Fibroblast of skin of scalp (primary cell): ENCODE data around the gene PPP2R2C.

ENCODE experiments used
- DNase-seq: peaks from one replicate; pipeline ENCODE4 v3.0.0-alpha.2; 2013

PPP2R2C gene

DNA sequence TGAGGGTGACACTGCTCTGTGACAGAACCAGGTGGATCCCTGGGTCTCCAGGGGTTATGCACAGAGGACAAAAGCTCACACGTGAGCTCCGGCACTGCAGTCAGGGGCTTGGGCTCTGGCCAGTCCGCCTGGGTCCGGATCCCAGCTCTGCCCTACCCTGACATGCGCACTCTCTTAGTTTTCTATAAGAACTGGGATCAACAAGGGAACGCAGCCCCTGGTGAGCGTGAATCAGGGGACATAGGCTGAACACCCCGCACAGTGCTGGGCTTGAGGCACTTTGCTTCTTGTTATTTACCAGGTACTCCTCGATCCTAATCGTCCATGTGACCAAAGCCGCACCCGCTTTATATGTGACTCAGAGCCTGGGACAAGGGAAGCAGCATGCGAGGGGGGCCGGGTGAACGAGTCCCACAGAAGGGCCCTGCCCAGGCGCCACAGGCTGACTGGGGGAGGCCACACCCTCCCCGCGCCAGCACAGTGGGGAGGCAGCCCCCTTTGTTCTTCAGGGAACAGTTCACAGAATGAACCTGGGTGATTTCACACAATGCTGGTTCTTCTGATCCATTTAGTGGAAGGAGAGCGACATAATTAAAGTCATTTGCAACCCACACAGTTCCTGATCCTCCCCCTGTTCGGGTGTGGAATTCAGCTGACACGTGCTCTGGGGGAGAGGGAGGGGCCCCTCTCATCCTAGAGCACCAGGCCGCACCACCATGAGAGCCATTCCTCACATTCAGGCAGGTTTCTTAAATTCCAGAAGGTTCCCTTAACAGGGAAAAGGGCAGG lies 147.2 kb downstream of the PPP2R2C start:
- DNase-seq = peak; percentile 15

DNA sequence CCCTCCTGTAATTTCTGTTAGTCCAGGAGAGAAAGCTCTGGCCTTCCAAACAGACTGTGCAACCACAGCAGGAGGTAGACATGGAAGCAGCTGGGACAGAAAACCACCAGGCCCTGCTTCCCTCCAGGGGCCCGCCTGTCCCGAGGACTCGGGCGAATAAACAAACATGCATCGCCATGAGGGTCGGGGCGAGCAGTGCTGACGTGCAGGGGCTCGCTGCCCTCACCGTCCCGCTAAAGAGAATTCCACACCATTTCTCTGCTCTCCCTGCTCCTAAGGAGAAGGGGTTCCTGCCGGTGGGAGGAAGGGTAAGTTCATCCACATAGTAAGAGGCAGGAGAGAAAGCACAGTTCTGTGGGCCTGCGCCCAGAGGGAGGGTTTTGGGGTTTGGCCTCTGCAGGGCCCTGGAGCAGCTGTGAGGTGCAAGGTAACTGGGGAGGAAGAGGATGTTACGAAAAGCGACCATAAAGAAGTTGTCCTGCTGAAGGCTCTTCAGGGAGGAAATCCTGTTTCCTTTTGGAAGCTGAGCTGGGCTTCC lies 147.9 kb downstream of the PPP2R2C start:
- DNase-seq = no peak

DNA sequence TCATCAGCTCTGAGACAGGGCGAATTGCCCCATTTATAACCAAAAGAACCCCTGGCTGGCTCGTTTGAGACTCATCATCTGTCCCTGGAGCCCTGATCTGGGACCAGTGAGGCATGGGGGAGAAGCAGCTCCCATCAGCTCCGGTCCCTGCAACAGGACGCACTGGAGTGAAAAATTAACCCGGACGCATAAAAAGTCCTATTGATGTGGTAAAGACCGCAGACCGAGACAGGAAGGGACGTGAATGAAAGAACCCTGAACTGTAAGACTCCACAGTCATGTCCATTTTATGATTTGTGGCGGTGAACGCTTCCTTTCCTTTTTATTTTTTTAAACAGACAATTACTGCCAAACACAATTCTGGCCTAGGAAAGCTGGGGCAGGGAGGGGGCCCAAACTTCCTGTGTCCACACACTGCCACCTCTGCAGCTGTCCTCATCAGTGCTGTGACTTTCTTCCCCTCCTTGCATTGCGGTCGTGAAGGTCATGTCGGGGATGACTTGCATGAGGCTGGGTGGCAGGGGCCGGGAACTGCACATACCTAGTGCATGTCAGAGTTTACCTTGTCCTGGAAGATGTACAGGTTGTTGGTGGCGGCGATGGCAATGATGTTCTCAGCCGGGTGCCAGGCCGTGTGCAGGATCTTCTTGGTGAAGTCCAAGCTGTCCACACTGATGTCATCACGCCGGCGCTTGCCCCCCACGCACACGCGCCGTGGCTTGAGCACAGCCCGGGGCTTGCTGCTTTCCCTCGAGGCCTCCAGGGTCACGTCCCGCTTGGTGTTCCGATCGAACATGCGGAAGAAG lies 149.4 kb downstream of the PPP2R2C start:
- DNase-seq = no peak

DNA sequence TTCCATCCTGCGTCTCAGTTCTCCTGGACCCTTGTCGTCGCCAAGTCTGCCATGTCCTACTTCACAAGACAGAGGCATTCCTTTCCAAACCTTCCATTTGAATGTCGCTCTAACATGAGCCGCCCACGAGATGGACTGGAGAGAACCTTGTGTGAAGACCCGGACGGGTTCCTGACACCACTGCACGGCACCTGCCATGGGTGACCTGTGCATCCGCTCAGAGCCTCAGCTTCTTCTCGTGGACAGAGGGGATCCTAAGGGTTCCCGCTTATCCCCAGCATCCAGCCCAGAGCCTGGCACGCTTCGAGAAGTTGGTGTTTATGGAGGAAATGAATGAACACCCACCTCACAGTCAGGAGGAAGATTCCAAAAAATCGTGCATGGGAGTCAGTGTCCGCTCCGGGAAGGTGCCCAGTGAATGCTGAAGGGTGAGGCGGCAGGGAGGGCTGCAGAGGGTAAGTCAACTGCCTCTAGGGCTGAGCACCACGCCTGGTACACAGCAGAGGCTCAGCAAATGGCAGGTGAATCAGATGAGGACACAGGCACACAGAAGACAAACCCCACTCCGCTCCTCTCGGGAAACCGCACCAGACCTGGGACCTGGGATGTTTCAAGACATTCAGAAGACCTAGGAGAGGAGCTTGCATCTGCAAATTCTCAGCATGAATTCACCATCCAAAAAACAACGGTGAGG lies 150.2 kb downstream of the PPP2R2C start:
- DNase-seq = no peak

DNA sequence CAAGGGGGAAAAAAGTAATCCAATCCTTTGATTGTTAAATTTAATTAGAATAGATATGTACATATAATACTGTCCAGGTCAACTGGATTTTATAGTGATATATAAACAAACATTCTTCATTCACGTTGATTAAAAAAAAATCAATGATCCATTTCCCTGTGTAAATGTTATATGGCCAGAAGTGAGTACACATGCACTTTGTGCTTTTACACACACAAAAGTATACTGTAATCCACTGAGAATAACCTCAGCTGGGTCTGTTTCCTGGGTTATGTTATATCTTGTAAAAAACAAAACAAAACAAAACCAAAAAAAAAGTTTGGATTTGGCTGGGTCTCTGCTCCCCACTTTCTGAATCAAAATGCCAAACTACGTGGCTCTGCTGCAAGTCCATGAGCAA lies 151.1 kb downstream of the PPP2R2C start:
- no peak for DNase-seq

DNA sequence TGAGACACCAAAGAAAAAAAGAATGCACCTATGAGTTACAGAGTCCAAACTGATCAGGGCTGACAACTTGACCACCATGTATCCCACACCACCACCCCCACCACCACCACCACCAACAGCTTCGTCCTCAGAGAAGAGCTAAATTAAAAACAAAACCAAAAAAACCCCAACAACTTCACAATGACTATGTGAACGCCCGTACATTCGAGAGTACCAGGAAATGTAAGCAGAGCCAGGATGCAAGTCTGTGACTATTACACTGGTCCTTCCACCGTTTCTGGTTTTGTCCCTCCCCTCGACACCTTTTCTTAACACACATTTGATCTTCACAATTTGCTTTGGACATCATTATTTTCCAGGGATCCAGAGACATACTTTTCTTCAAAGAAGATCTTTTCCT lies 151.8 kb downstream of the PPP2R2C start:
- DNase-seq = no peak

DNA sequence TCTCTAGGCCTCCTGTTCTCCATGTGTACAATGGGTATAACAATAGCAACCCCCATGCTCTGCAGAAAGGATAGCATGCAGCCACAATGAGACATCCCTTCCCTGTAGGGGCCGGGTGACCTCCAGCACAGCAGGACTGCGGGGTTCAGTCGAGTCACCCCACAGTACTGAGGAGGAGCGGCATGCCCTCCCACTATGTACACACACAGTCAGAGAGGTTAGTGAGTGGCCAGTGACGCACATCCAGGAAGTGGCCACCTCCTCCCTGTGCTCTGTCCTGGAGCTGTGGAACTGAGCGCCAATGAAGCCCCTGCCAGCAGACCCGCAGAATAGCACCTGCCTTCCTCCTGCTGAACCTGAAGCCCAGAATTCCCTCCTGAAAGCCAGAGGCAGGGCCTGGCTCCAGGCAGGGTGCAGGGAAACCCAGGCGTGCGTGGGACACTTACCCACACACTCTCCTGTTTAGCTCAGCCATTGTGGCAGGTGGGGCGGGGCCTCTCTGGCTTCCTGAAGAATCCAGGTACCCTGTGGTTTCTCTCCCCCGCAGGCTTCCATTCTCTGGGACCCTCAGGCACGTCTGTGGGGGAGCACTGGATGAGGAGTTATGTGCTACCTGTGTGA lies 152.8 kb downstream of the PPP2R2C start:
- no peak for DNase-seq

DNA sequence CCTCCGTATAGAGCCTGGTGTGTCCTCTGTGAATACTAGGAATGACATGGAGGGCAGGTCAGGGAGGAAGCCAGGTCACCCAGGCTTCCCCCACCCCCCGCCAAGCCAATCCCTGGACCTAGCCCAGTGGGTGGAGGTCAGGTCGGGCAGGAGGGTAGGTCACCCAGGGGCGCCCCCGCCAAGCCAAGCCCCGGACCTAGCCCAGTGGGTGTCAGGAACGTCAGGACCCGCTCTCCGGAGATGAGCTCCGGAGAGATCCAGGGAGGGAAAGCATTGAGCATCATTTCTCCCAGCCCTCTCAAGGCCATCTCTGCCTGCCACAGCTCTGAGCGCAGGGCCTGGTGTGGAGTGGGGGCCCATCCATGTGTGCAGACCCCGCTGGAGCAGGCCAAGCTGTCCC lies 154.2 kb downstream of the PPP2R2C start:
- DNase-seq = no peak

DNA sequence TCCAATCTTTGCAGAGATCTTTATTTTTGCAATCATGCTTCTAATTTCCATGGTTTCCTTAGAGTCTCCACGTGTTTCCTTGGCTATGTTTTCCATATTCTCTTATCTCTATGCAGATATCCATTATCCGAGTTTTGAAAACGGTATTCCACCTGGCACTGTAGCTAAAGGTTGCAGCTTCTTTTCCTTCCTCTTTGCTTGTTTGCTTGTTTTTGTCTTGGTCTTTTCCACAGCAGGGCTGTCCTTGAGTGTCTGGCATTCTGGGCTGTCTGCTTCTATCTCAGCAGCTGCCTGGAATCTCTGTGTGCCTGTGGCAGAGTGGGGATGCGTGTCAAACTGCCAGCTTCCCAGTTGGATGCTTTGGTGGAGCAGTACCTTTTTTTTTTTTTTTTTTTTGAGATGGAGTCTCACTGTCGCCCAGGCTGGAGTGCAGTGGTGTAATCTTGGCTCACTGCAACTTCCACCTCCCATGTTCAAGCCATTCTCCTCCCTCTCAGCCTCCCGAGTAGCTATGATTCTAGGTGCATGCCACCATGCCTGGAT lies 155.9 kb downstream of the PPP2R2C start:
- no peak for DNase-seq

DNA sequence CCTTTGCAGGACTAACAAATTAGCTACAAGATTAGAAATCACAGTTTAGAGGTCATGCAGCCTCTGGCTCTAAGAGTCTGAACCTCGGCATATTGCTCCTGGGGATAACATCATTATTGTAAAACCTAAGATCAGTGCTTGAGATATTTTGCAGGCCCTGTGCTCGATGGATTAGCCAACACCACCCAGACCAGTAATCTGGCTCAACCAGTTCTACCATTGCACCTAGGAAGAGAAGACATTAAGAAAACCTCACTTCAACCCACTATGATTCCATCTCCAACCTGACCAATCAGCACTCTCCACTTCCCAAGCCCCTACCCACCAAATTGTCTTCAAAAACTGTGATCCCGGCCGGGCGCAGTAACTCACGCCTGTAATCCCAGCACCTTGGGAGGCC lies 159.2 kb downstream of the PPP2R2C start:
- DNase-seq = no peak

DNA sequence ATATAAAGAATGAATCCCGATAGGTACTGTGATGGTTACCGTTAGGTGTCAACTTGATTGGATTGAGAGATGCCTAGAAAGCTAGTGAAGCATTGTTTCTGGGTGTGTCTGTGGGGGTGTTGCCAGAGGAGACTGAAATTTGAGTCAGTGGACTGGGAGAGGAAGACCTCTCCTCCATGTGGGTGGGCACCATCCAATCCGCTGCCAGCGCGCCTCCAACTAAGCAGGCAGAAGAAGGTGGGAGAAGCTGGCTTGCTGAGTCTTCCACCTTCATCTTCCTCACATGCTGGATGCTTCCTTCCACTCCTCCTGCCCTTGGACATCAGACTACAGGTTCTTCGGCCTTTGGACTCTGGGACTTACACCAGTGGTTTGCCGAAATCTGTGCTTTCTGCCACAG lies 162.6 kb downstream of the PPP2R2C start:
- DNase-seq = no peak

DNA sequence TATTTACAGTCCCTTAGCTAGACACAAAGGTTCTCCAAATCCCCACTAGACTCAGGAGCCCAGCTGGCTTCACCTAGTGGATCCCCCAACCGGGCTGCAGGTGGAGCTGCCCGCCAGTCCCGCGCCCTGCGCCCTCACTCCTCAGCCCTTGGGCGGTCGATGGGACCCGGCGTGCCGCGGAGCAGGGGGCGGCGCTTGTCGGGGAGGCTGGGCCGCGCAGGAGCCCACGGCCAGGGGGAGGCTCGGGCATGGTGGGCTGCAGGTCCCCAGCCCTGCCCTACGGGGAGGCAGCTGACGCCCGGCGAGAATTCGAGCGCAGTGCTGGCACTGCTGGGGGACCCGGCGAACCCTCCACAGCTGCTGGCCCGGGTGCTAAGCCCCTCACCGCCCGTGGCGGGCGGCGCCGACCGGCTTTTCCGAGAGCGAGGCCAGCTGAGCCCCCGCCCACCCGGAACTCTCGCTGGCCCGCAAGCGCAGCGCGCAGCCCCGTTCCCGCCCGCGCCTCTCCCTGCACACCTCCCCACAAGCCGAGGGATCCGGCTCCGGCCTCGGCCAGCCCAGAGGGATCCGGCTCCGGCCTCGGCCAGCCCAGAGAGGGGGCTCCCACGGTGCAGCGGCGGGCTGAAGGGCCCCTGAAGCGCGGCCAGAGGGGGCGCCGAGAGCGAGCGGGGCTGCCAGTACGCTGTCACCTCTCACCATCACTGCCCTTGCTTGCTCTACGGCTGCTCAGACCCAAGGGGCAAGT lies 163.3 kb downstream of the PPP2R2C start:
- no peak for DNase-seq

DNA sequence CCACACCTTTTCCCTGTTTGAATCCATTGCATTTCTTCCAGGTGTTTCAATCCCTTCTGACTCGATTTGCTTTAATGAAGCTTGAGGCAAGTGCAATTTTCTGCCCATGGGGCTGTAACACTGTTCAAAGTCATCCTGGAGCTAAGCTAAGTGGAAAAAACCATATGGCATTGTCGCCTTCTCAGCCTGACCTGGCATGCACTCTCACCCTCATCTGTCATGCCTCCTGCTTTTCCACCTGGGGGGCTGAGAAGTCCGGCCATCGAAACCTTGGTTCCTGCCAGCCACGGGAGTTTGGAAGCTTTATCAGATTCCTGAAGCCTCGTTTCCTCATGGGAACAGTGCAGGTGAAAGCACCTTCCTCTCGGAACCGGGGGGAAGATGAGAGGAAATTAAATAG lies 164.5 kb downstream of the PPP2R2C start:
- DNase-seq = no peak

DNA sequence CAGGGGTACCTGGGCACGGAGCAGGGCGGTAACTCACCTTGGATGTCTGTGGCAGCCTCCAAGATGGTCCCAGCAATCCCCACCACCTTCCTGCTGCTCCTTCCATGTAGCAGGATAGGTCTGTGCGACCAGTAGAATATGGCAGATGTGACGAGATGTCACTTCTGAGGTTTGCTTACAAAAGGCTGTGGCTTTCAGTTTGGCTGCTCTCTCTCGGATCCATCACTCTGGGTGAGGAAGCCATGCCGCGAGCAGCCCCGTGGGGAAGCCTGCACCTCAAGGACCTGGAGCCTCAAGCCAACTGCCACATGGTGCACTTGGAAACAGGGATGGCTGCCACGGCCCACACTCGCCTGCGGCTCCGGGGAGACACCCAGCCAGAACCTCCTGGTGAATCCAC lies 165.2 kb downstream of the PPP2R2C start:
- no peak for DNase-seq

DNA sequence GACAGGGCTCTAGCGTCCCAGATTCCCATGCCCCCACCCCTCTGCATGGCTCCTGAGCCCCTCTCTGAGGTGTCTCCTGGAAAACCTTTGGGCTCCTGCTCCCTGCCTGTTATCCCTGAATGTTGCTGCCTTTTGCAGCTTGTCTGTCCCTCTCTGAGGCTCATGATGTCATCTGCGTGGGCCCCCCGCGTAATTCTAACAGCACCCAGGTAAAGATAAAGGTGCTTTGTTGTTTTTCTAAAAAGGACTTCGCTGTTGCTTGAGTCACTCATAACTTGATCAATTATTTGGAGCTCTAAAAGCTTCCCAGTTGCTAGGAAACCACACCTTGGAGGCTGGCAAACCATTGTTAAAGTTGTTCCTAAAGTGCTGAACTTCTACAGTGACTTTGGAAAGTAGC lies 166.1 kb downstream of the PPP2R2C start:
- no peak for DNase-seq

DNA sequence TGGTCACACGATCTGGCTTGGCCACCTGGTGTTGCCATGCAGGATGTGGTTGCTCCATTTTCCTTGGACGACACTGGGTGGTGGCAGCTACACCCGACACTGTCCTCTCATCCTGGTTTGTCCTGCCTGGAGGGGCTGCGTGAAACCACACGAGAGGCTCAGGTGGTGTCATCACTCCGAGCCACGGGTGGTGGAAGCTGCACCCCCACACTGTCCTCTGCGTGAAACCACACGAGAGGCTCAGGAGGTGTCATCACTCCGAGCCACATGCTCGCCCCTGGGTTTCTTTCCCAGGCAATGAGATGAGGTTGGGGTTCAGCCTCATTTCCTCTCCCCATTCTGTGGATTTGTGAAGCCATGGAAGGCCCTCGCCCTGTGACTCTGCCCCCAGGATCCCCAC lies 168.5 kb downstream of the PPP2R2C start:
- DNase-seq = no peak

DNA sequence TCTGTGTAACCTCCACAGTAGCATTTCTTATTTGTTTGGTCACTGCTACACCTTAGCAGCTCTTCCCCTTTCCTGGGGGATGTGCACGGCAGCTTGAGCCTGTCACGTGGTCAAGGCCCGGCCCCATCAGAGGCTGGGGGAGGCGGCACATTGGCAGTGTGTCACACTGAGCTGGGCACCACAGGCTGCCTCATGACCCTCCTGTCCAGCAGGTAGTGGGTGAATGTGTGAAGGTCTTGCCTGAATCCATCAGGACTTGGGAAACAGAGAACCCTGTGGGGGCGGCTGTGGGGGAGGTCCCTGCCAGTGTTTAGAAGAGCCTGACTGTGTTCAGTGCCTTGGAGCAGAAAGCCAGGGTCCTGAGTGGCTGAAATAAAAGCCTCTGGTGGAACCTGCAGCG lies 169.5 kb downstream of the PPP2R2C start:
- DNase-seq = no peak

DNA sequence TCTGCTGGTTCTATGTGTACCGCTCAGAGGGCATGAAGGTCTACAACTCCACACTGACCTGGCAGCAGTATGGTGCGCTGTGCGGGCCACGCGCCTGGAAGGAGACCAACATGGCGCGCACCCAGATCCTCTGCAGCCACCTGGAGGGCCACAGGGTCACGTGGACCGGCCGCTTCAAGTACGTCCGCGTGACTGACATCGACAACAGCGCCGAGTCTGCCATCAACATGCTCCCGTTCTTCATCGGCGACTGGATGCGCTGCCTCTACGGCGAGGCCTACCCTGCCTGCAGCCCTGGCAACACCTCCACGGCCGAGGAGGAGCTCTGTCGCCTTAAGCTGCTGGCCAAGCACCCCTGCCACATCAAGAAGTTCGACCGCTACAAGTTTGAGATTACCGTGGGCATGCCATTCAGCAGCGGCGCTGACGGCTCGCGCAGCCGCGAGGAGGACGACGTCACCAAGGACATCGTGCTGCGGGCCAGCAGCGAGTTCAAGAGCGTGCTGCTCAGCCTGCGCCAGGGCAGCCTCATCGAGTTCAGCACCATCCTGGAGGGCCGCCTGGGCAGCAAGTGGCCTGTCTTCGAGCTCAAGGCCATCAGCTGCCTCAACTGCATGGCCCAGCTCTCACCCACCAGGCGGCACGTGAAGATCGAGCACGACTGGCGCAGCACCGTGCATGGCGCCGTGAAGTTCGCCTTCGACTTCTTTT lies 170.5 kb downstream of the PPP2R2C start:
- no peak for DNase-seq

DNA sequence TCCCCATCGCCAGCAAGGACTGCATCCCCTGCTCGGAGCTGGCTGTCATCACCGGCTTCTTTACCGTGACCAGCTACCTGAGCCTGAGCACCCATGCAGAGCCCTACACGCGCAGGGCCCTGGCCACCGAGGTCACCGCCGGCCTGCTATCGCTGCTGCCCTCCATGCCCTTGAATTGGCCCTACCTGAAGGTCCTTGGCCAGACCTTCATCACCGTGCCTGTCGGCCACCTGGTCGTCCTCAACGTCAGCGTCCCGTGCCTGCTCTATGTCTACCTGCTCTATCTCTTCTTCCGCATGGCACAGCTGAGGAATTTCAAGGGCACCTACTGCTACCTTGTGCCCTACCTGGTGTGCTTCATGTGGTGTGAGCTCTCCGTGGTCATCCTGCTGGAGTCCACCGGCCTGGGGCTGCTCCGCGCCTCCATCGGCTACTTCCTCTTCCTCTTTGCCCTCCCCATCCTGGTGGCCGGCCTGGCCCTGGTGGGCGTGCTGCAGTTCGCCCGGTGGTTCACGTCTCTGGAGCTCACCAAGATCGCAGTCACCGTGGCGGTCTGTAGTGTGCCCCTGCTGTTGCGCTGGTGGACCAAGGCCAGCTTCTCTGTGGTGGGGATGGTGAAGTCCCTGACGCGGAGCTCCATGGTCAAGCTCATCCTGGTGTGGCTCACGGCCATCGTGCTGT lies 171.2 kb downstream of the PPP2R2C start:
- DNase-seq = no peak

DNA sequence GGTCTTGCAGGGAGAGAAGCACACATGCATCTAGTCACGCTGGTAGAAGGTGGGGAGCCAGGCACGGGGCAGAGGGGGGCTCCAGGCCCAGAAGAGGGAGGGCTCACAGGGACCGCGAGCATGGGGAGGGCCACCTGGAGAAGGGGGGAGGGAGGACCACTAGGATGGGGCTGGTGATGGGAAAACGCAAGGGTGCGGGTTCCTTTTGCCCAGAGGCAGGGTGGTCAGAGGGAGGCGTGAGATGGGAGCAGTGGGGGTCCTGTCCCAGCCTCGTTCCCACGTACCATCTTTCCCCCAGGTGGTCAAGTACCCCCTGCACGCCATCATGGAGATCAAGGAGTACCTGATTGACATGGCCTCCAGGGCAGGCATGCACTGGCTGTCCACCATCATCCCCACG lies 172.1 kb downstream of the PPP2R2C start:
- DNase-seq = no peak
